NCI-H146 treated with DMSO at 0.1 percent for 48 hours (cell line): ENCODE measurements around the gene STMND1.

Experiments used
- DNase-seq: peaks from one replicate; lab custom pipeline; 2025; ENCODE audit not compliant: unreplicated experiment; lab: John Stamatoyannopoulos, UW

The STMND1 gene

GRCh38 chr6:17097982-17098381 is 3.9 kb upstream of the STMND1 start:
- no peak for DNase-seq

GRCh38 chr6:17098538-17098937 is 3.3 kb upstream of the STMND1 start:
- DNase-seq, result no peak

- DNase-seq, result no peak
Observed at GRCh38 chr6:17099401-17100059, 2.3 kb upstream of the STMND1 start.

- DNase-seq, result no peak
Observed at GRCh38 chr6:17100806-17101205, 1.0 kb upstream of the STMND1 start.

DNA sequence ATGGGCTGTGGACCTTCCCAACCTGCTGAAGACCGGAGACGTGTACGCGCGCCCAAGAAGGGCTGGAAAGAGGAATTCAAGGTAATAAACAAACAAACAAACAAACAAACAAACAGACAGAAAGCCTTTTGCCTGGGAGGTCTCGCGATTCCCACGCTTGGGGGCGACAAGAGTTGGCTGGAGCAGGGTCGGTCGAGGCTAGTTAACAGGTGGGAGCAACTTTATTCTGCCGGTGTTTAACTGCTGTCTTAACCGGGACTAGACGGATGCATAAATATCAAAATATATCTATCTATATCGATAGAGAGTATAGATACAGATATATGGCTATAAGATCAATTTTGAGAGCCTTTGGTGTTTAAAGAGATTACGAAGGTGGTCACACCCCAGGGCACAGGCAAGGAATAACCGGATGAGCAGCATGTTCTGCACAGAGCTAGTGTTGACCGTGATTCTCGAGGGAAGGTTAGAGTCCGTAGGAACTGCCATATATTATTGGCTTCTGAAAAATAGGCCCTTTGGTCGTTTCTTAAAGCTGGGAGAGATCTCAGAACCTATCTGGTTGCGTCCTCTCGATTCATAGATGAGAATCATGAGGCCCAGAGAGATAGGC is 514 bp downstream of the STMND1 start:
- no peak for DNase-seq

DNA sequence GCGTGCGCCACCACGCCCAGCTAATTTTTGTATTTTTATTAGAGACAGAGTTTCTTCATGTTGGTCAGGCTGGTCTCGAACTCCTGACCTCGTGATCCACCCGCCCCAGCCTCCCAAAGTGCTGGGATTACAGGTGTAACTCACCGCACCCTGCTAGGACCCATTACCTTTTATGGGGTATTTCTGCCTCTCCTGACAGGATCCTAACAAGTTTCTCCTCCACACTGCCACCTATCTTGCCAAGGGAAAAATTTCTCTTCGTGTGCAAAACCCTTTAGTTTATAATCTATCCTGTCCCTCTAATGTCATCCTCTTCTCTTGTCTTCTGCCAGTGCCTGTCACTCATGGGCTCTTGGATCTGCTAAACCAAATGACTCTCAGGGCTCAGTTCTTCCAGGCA is 1.9 kb downstream of the STMND1 start:
- DNase-seq, result no peak

DNA sequence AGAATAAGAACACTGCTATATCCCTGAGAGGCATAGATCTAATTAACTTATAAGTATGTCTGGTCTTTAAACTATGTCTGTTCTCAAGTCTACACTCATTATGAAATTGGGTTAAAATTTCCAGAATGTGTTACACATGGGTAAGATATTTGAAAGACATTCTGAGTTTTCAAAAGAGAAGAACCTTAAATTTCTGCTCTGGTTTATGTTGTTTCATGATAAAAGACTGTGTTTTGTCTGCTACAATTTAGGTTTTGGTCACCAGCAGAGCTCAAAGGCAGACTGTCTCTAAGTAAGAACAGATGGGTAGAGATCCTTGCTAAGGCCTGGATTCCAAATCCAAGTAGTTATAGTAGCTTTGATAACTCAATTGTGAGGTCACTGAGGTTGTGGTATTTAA is 6.0 kb downstream of the STMND1 start:
- no peak for DNase-seq

GRCh38 chr6:17115251-17116116 is 13.6 kb downstream of the STMND1 start:
- DNase-seq, result no peak

DNA sequence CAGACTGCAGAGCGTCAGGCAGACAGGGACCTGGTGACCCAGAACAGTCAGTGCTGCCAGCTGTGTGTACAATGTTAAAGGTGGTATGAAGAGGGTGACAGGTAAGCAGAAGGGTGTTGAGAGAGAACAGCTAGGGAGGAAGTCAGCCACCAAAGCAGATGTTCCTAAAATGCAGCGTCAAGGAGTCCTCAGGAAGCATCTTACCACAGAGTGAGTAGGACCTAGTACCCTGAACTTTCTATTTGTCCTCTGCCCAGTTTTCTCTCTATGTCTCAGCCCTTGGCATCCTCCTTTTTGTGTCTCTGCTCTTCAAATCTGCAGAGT is 14.2 kb downstream of the STMND1 start:
- DNase-seq, result no peak

DNA sequence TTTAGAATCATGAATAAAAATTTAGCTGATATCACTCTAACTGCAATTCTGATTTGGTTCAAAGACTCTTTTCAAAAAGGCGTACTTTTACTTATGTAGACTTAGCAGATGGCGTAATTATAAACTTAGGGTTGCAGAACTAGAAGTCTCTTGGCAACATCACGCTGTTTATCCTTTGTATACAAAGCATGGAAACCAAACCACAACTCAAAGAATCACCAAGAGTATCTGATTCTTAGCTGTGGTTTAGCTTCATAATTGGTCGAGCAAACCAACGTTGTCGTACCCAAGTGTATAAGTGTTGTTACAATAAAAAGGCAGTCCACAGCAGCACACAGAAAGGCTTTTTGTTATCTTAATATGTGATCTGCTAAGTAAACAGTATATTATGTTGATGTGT is 18.2 kb downstream of the STMND1 start:
- DNase-seq, result no peak

DNA sequence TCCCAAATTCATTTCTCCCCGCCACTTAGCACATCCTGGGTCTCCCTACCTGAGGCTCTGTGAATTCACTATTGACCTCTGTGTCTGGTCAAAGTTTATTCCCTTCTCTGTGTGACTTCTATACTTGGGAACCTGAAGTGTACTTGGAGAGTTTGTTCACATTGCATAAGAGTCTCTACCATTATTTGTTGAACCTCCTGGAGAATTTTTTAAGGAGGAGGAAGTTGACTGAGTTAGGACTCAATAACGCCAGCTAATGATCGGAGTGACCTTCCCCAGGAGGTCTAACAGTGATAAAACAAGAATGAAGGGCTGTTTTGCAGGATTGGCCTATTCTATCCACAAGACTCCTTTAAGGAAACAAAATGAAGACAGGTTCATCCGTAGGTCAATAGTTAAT is 23.6 kb downstream of the STMND1 start:
- DNase-seq, result no peak

DNA sequence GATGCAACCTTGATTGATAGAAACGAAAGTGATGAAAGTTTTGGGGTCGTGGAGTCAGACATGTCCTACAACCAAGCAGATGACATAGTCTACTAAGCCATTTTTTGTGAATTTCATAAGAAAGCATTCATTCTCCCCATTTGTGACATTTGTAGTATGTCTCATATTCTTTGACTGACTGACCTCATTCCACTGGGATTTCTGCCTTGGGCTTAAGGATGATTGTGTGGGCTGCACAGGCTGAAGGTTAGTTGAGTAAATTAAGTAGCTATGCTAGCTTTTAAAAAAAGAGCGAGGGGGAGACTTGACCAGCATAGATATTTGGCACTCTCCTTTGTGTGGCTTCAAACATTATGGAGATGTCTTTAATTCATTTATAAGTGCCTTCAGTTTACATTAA is 28.9 kb downstream of the STMND1 start:
- no peak for DNase-seq

GRCh38 chr6:17132967-17133366 is 31.1 kb downstream of the STMND1 start:
- no peak for DNase-seq

- DNase-seq, result no peak
Observed at GRCh38 chr6:17138033-17138432, 36.2 kb downstream of the STMND1 start.

DNA sequence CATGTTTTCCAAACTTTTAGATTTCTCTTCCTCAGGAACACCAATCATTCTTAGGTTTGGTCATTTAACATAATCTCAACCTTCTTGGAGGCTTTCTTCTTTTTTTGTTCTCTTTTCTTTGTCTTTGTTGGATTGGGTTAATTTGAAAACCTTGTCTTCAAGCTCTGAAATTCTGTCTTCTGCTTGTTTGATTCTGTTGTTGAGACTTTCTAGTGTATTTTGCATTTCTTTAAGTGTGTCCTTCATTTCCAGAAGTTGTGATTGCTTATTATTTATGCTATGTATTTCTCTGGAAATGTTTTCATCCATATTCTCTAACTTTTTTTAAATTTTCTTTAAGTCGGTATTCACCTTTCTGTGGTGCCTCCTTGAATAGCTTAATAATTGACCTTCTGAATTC is 42.2 kb downstream of the STMND1 start:
- DNase-seq, result no peak

- DNase-seq, result no peak
Observed at GRCh38 chr6:17149571-17149970, 47.7 kb downstream of the STMND1 start.

DNA sequence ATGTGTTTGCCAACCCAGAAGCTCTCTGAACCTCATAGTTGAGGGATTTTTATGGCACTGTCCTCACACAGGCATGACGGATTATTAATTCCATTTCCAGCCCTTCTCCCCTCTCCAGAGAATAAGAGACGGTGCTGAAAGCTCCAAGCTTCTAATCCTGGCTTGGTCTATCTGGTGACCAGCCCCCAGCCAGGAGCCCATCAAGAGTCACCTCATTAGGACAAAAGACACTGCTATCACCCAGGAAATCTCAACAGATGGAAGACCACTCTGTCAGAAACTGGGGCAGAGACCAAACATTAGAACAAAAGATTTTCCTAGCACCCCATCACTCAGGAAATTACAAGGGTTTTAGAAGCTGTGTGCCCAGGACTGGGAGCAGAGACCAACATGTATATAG is 48.2 kb downstream of the STMND1 start:
- no peak for DNase-seq

GRCh38 chr6:17151888-17152287 is 50.0 kb downstream of the STMND1 start:
- DNase-seq, result no peak

DNA sequence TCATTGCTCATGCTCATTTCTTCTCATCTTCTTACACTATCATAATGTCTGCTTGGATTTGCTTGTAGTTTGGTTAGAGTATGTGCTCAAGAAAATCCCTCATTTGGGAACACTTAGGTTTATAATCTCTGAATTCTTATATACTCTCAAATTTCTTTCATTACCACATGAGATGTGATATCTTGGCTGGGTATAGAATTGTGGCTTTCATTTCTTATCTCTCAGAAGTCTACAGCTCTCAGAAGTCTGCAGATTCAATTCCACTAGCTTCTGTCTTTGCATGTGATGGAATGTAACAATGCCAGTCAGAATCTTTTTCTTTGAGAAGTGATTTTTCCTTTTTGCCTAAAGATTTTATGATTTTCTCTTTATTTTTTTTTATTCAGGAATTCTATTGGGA is 50.9 kb downstream of the STMND1 start:
- no peak for DNase-seq

DNA sequence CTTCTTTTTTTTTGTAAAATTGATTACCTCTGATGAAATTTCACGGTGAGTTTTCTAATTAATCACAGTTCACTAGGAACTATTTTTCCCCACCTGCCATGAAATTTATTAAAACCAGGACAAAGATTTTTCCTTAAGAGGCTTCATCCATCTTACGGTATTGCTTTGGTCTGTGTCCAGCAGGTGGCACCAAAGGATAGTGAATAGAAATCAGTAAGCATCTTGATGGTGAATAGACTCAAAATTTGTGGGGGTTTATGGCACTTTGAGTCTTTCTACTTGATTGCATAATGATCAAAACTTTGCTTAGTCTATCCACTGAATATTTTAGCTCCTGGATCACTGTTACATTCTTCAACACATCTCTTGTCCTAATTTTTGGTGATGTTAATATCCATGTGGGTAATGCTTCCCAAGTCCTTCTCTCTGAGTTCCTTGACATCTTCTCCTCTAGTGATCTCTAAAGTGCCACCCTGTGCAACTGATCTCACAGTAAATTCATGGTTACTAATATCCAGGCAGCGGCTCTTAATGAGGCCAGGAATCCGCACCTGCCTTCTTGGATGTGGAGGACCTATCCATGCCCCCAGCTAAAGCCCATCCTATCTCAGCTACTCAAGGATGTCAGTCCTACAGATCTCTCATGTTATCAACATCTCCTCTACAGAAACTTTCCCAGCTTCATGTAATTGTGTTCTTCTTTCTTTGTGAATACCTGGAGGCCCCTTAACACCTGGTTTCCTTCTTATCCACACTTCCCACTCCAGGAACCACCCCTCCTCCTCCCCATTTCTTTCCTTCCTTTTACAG is 54.5 kb downstream of the STMND1 start:
- peak; percentile 30 for DNase-seq

DNA sequence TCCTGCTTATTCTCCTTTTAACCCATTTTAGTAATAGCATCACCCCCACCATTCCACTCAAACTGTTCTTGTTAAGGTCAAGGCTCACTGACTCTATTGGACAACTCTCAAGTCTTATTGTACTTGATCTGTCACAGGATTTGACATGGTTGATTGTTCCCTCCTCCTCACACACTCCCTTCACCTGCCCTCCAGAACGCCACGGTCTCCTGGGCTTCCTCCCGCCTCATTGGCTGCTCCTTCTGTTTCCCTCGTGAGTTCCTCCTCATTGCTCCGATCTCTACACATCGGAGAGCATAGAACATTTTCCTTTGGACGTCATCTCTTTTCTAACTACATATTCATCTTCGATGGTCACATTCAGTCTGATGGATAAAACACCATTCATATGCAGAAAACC is 55.1 kb downstream of the STMND1 start:
- DNase-seq, result no peak

DNA sequence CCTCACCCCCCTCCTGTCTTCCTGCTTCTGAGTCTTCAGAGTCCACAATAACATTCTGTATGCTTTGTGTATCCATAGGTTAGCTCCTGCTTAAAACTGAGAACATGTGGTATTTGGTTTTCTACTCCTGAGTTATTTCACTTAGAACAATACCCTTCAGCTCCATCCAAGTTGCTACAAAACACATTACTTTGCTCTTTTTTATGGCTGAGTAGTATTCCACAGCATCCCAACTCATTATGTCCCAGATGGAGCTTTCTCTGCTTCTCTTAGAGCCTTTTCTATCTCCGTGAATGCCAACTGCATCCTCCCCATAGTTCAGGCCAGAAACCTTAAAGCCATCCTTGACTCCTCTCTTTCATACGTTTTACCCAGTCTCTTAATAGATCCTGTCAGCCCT is 55.8 kb downstream of the STMND1 start:
- DNase-seq, result no peak
